Right kidney (tissue), 1 donor: ENCODE data around the gene DSCAML1.

Experiments
- DNase-seq: peaks from one replicate; pipeline ENCODE4 v3.0.0-alpha.2; 2016

The DSCAML1 gene

DNA sequence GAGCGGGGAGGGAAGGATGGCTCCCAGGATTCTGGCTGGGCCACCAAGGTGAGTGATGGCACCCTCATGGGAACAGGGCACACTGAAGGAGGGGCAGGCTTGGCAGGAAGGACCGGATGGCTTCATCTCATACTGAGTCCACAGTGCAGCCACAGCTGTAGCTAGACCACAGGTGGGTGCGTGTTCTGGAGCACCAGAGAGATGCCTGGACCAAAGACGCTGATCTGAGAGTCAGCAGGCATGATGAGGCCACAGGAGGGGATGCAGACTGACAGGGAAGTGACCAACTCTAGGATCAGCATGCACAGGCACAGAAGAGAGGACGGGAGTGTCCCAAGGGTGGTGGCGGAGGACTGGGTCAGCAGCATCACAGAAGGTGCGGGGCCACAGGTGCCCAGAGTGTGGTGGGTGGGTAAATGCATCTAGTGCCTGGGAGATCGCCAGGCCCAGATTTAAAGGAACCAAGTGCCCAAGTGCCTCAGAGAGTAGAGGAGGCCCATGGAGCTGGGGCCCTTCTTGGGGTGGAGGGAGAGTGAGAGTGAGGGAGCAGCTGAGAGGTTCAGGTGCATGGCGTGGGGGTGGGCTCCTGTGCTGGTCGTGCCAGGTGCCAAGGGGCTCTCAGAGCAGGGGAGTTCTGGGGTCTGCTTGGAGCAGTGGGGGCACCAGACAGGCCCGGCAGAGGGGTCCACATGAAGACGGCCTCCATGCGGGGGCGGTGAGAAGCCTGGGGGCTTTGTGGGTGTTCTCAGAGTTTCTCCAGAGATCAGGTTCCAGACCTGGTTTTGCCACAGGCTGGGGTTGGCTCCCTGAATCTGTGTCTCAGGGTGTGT, 355.7 kb downstream of the DSCAML1 start:
- DNase-seq = no peak

- DNase-seq = no peak
These were observed 356.8 kb downstream of the DSCAML1 start for GRCh38 chr11:117440258-117440657.

DNA sequence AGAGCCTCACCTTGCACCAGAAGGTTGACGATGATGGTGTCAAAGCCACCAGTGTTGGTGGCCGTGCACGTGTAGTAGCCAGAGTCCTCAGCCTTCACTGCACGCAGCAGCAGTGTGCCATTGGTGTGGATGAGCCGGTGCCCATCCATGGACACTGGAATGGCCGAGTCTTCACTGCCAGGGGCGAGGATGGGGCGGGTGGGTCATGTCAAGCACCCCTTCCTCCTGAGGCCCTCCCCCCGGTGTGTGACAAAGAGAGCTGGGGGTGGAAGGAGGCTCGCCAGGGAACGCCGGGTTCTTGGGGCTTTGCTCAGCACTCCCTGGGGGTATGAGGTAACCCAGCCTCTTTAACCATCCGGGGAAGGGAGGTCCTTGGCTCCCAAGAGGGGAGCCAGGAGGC, 357.8 kb downstream of the DSCAML1 start:
- DNase-seq = no peak

DNA sequence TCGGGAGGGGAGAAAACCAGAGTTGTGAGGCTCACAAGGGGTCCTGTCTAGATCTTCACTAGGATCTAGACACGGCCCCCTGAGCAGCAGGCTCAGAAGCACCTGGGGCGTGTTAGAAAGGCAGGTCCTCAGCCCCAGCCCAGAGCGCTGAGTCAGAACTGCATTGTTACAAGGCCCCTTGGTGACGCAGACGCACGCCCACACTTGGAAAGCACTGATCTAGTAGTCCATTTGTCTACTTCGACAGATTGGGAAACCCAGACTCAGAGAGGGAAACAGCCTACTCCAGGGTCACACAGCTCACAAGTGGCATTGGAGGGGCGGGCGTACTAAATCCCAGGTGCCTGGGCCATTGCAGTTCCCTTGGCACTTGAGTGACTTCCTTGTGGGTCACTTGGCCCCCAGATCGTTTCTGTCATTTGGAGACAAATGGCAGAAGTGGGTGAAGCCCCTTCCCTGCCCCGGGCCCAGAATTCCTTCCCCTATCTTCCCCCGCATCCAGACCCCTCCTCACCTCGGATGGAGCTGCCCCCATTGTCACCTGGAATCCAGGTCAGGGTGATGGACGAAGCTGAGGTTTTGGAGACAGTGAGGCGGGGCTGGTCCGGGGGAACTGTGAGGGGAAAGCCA, 358.5 kb downstream of the DSCAML1 start:
- no peak for DNase-seq

GRCh38 chr11:117437791-117438130, 359.3 kb downstream of the DSCAML1 start:
- no peak for DNase-seq

DNA sequence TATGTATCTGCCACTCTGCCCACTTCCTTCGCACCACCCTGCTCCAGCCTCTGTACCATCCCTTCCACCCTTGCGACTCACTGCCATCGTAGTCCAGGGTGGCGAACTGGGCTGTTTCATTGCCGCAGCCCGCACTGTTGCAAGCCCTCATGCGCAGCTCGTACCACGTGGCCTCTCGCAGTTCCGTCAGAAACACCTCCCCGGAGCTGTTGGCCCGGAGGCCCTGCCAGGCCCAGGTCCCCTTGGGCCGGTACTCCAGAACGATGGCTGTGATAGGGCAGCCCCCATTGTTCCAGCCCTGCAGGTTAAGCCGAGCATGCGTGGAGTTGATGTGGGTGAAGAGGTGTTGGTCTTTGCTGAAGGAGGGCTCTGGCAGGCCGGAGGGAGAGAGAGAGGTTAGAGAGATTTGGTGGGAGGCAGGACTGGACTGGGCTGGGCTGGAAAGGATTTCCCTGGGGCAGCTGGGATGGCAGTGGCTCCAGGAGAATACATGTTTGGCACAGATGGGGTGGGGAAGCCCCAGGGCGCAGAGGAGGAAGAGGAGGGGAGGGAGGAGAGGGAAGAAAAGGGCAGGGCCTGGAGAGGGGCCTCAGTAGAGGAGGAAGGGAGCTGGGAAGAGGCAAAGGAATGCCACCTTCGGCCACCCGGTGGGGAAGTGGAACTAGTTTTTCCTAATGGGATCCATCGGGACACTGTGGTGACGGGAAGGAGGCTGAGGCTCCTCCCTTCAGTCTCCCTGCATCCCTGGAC, 359.8 kb downstream of the DSCAML1 start:
- DNase-seq = no peak

DNA sequence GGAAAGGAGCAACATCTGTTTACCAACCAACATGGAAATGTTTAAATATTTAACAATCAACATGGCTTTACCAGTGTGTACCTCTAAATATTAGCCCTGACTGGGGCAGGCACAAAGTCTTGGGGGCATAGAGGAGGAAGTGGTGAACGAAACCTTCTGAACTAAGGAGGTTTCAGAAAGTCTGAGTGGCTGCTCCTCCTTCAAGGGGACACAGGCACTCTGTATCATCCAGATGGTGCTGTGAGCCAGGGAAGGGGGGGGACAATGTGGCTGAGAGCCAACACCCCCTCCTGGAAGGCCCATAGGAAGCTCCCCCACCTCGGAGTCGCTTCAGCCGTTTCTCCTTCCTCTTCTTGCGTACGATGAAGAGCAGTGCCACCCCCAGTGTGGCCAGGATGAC, 361.7 kb downstream of the DSCAML1 start:
- no peak for DNase-seq

DNA sequence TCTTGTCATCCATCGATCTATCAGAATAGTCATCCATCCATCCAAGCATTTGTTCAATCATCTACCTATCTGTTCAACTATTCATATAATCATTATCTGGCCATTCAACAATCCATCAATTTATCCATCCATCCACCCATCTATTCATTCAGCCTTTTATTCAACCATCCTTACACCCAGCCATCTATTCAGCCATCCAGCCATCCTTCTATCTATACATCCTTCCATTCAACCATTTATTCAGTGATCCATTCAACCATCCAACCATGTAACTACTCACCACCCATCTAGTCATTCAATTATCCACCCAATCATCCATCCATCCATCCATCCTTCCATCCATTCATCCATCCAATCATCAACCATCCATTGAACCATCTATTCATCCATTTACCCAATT, 362.5 kb downstream of the DSCAML1 start:
- DNase-seq = no peak

GRCh38 chr11:117433717-117434116, 363.3 kb downstream of the DSCAML1 start:
- DNase-seq = no peak

GRCh38 chr11:117431436-117431835, 365.6 kb downstream of the DSCAML1 start:
- no peak for DNase-seq

DNA sequence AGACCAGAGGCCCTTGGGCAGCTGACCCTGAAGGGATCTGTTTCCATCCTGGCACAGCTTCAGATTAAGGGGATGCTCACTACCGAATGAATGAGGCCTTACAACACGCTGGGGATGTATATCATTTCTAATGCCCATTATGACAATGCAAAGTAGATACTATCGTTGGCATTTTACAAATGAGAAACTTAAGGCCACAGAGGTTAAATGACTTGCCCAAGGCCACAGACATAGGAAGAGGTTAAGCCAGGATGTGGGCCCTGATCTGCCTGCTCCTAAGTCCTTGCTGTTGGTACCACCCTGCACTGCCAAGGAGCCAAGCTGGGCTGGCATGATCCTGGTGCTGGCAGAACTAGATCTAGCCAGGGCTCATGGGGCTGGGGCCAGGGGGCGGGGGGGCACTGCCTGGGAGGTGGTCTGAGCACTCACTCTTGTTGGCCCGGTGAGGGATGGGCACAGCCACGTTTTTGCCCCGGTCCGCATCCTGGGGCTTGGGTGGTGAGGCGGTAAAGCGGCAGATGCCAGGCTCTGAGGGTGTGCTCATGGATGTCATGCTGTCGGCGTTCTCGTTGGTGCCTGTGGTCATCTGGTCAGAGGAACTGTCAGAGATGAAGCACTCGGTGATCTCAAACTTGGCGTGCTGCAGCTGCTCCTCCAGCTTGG, 366.6 kb downstream of the DSCAML1 start:
- no peak for DNase-seq

- no peak for DNase-seq
These were observed 368.2 kb downstream of the DSCAML1 start for GRCh38 chr11:117428856-117429229.

DNA sequence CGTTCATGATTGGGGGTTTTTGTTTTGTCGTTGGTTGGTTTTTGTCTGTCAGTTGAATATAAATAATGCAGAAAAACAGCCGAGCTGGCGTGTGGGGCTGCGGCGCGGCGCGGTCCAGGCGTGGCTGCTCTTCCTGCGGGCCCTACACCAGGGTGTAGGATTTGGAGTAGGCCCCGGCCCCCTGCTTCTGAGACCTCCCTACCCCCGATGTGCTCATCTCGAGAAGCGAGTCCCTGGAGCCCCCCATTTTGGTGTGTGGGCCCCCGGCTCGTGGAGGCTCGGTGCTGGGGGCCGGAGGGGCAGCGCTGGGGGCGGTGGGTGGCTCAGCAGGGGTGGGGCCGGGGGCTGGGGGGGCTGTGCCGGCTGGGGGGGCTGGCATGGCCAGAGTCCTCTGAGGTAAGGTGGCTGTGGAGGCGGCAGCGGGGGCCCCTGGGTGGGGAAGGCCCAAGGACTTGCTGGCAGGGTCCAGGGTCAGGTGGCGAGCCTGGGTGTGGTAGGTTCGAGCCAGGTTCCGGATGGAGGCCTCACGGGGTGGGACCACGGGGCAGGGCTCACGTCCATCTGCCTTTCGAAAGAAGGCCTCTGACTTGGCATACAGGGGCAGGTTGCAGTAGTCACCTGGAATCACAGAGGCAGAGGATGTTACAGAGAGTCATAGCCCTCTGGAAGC, 368.7 kb downstream of the DSCAML1 start:
- DNase-seq = no peak

DNA sequence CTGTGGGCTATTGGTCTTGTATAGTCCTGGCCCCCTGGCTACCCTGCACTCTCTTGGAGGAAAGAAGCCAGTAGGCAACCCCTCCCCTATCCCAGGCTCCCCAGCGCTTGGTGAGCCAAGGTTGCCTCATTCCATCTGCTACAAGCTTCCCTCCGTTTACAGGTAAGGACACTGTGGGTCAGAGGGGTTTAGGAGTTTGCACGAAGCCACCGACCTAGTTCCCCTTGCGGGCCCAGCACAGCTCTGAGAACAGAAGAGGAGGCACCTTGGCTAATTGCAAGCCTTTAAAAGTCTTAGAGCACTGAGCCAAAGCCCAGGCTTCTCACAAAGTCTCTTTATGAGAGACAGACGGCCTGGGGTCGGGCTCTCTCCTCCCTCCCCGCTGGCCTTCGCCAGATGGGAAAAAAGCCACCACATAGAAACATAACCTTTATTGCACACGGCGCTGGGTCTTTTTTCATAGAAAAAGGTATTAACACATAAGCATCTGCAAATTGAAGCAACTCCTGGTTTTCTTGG, 369.6 kb downstream of the DSCAML1 start:
- no peak for DNase-seq

GRCh38 chr11:117426941-117427340, 370.1 kb downstream of the DSCAML1 start:
- no peak for DNase-seq

GRCh38 chr11:117426297-117426685, 370.7 kb downstream of the DSCAML1 start:
- DNase-seq = peak; percentile 68

- peak; percentile 40 for DNase-seq
These were observed 371.2 kb downstream of the DSCAML1 start for GRCh38 chr11:117425679-117426296.

DNA sequence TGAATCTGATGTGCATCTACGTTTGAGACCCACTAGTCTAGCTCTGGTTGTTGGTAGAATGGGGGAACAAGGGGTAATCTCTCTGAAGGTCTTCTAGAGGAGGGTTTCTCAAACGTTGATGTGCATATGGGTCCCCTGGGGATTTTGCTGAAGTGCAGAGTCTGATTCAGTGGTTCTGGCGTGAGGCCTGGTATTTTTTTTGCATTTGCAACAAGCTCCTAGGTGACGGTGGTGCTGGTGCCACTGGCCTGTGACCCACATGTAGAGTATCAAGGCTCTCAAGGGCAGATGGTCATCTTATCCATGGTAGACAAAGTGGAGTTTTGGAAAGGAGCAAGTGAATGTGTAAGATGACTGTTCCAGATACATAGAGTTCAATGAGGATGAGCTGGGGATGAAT, 372.2 kb downstream of the DSCAML1 start:
- no peak for DNase-seq

DNA sequence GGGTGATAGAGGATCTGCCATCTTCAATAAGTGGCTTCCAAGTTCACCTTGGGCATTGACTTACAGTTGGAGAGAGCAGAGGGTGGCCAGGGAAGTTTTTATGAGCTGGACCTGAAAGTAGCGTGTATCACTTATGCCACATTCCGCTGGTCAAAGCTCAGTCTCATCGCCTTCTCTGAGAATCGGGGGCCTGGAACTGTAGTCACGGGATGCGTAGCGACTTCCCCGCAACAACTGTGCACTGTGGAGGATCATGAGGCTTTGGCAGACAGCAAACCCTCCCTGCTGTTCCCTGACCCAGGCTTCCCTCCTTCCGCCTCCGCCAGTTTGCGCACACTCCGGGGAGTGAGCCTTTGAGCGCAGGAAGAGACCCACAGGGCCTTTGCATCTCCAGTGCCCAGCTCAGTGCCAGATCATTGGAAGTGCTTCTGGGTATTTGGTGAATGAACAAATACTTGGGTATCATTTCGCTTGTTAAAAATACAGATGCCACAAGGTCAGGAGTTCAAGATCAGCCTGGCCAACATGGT, 373.9 kb downstream of the DSCAML1 start:
- no peak for DNase-seq

DNA sequence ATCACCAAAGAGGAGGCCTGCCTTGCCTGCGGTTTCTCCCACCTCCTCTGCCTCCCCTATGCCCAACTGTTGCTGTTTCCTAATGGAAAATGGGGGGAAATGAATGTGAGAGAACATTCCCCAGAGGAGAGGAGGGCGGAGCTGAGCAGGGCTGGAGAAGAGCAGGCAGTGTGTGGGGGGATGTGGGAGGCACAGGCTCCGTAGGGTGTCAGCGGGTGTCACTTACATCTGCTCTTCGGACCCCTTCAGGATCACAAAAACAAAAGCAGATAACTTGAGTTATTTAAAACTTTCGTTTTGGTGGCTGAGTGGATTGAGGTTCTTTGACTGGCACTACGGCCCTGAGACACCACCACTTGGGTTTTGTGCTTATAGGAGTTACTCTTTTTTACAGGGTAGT, 375.5 kb downstream of the DSCAML1 start:
- DNase-seq = no peak

DNA sequence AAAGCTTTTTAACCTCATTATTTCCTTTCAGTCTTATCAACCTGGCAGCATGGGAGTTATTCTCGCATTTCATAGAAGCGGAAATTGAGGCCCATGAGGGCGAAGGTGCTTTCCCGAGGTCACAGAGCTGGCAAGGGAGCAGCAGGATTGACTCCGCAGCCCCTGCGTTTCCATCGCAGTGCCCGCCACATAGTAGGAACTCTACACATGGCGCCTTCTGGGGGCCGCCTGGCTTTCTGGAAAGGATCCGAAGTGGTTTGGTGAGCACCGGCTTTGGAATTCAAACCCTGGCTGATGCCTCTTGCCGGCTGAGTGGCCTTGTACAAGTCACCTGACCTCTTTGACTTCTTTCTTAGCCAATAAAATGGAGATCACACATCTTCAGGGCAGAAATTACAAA, 376.0 kb downstream of the DSCAML1 start:
- no peak for DNase-seq
